OCI-LY7 (cell line): ENCODE measurements around the gene PANK4.

Experiments used
- CTCF ChIP-seq: fragments of 200-600 bp; sonication (generic); conservative IDR thresholded peaks from 2 replicates; pipeline ENCODE4 v1.5.1; 2014; ENCODE audit warnings: mild to moderate bottlenecking, antibody characterized with exemption, low read length, moderate library complexity, mixed read lengths
- EZH2phosphoT487 ChIP-seq: fragments of 200-600 bp; sonication (generic); IDR thresholded peaks from 2 replicates; pipeline ENCODE4 v1.6.1; 2018; ENCODE audit warnings: low read depth, borderline replicate concordance, mild to moderate bottlenecking, mixed run types, antibody characterized with exemption, low read length, moderate library complexity, mixed read lengths

- TF ChIP-seq CTCF (no peak), EZH2phosphoT487 (no peak)
Measured at GRCh38 chr1:2522230-2522629, 4.2 kb downstream of the PANK4 start.
